Myometrial cell (primary cell): ENCODE measurements around the gene CD207. TPM values are rescaled to one million over a fixed set of nuclear protein-coding genes. Genes with fewer than 3 reads are reported as not detected.

Experiments
- total RNA-seq: library from RNA; depleted of rRNA; stranded (reverse); fragments of >200 nt; gene quantifications from 2 replicates; pipeline ENCODE4 v1.2.3, GENCODE V29; 2015

Gene CD207
- total RNA-seq: not detected in 2 replicates

DNA sequence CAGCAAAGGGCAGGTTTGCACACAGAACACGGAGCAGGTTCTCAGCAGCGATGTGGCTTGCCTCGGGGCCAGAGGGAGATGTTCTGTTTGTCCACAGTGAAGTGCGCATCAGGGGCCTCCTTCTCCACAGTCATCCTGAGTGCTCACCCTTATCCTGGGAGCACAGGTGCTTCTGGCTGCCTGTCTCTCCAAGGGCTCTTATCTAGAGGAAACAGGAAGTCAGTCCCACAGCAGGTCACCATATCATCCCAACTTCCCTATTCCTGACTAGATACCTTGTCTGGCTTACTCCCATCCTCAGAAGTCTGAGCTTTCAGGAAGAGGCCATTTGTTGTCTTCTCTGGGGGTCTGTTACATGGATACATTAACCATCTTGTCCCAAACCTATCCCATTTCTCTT, at the start of gene CD207:
Gene CD207 (minus strand): TSS at position 174 of the 400 bp plus-strand sequence. CDS start 40 bp downstream, at position 134.

GRCh38 chr2:70820499-70820898, 15.1 kb downstream of the CD207 start, which contains the start of gene CLEC4F:
TSS of gene CLEC4F (minus strand) at chr2:70820599. CDS start at chr2:70820523, 76 bp downstream.

GRCh38 chr2:70790136-70790828, 45.3 kb downstream of the CD207 start, which contains the start of gene FIGLA:
TSS of gene FIGLA (minus strand) at chr2:70790643. CDS start at chr2:70790638, 5 bp downstream.

Other genes starting within 250 kb of the CD207 start
- not detected in 2 replicates for gene ADD2, start 67.6 kb downstream of the CD207 start, total RNA-seq
- gene FIGLA, start 45.2 kb downstream of the CD207 start, total RNA-seq: not detected in 2 replicates
- gene CLEC4F, start 15.2 kb downstream of the CD207 start, total RNA-seq: not detected in 2 replicates
- gene VAX2, start 64.8 kb upstream of the CD207 start, total RNA-seq: 1.7 and 7.1 TPM in 2 replicates
- gene ATP6V1B1, start 100.1 kb upstream of the CD207 start, total RNA-seq: under 0.01 TPM in 1 of 2 replicates, not detected in the other
- gene ANKRD53, start 142.8 kb upstream of the CD207 start, total RNA-seq: 3.2 TPM in 1 of 2 replicates, not detected in the other
- gene TEX261, start 159.1 kb upstream of the CD207 start, total RNA-seq: 47.6 and 80.5 TPM in 2 replicates
- 144 and 181 TPM in 2 replicates for gene NAGK, start 232.8 kb upstream of the CD207 start, total RNA-seq